Stimulated activated CD4-positive, alpha-beta T cell treated with anti-CD3 and anti-CD28 coated beads, Interleukin-15, amount 100 ng/mL, for 24 hours (primary cell): Measurements from ENCODE around the gene DSG2.
A peak's percentile ranks its signal among the peaks of the same experiment; 100 is the strongest.
"Not testable (repeated sequence)": the region's sequence is repeated elsewhere in the genome, so short reads cannot be mapped to it uniquely, and the experiment has no call there.

Experiments used
- DNase-seq: peaks from one replicate; pipeline ENCODE4 v3.0.0-alpha.2; 2020

The DSG2 gene

DNA sequence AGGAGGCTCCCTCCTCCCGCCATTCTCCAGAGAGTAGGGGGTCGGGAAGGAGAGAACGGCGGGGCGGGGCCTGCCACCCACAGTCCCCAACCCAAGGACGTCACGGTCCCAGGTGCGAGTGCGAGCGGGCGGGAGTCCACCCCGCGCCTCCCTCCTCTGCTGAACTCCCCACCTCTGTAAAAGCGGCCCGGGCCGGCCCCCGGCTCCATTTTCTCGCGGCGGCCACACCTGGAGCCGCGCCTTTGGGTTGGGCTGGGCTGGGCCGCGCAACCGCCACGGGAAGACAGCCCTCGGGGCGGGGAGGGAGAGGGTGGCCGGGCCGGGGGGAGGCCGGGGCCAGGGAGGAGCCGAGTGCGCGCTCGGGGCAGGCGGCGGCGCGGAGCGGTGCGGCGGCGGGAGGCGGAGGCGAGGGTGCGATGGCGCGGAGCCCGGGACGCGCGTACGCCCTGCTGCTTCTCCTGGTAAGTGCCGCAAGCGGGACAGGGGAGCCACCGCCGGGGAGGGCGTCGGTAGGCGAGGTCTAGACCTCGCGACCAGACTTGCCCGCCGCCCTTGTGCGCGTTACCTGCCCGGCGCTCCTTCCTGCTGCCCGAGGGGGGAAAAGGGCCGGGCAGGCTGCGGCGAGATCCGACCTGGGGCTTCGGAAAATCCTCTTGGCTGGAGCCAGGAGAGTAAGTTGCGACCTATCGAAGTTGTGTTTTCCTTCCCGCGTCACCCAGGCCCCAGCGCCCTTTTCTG, at the start of gene DSG2:
Gene DSG2, plus strand, starts transcription at position 342 of the 738 bp plus-strand sequence. Its CDS starts 75 bp downstream, at position 417.
- DNase-seq: peak; percentile 54

DNA sequence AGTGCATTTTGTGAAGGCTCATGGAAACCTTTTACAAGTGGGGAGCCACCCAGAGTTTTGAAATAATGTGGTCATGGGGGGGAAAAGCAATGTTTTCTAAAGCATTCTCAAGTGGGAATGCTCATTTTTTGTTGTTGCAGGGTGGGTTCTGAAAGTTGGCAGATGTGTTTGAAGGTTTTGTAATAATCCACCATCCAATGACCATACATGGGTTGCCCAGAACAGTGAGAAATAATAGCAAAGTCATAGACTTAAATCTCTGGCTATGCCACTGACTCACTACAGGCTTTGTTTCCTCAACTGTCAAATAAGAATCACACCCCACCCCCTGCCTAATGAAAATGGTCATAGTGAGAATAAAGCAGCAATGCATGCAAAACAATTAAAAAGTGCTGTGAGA, 47.6 kb upstream of the DSG2 start:
- no peak for DNase-seq

DNA sequence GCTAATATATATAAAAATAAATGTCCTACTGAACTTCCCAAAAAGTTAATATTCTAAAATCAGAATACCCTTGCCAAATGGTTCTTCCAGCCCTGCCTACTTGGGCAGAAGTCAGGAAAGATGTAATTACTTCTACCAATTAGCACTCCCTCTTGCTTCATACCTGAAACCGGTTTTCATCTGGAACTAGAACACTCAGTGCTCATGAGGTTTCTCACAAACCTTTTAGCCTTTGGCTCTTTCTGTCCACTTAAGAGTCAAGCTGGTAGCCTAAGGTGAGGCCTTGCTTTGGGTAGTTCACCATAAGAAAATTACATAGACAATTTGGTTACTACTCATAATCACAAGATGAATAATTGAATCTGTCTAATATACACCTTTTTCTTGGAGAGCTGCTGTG, 46.4 kb upstream of the DSG2 start:
- no peak for DNase-seq

DNA sequence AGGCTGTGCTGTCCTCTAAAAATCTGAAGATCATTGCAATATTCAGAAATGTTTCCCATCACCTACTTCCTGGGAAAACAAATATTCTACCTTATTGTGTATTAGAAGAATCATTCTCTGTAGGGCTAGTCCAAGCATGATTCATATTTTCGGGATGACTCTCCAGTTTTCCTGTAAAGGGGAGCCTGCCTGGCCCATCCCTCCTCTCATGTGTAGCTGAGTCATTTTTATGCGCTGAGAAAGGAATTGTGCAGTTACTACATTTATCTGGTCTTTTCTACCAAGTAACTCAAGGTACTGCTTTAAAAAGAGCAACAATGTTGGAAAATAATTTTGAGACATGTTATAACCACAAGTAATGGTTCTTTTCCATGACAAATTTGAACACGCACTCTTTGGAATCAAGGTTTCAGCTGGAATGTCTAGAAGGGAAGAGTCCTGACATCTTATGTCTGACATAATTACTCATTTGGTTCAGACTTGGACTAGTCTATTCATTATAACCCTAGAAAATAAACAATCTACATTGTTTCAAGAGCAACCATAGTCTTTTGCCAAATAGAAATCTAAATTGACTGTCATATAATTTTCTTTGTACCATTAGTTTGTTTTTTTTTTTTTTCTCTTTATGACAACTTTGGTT, 43.8 kb upstream of the DSG2 start:
- no peak for DNase-seq

DNA sequence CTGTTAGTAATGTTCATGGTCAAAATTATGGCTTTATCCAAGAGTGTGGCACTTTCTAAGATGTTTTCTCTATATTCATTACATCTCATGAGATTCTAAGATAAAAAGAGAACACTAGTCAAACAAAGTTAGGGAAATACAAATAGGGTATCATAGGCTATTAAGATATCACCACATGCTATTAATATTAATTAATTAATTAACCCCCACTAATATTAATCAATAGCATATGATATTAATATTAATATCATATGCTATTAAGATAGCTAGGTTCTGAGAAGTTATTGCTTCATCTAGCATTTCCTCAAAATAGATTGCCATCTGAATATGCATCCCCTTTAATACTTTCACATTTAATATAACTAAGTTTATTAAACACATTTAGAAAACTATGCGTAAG, 28.3 kb upstream of the DSG2 start:
- DNase-seq: no peak

DNA sequence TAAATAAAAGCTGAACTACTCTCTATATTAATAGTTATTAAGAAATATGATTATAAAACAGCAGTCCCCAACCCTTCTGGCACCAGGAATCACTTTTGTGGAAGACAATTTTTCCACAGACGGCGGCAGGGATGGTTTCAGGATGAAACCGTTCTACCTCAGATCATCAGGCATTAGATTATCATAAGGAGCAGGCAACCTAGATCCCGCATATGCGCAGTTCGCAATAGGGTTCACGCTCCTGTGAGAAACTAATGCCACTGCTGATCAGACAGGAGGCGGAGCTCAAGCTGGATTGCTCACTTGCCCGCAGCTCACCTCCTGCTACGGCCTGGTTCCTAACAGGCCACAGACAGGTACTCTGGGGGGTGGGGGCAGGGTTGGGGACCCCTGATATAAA, 19.3 kb upstream of the DSG2 start:
- DNase-seq: no peak

DNA sequence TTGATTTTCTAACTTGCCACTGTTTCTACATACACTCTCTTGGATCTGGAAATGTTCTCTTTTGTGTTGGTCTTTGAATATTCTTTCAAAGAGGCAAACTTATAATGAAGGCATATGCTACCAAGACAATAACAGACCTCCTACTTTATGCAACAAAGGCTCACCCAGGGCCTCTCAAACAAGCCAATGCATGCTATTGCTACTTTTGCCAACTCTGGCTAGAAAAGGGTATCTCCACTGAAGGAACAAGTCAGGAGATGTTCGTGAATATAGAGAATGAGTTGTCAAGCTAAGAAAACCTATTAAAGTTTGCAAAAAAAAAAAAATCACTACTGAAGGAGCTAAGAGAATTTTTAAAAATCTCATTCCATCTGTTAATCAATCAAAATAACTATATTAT, 15.9 kb upstream of the DSG2 start:
- no peak for DNase-seq

DNA sequence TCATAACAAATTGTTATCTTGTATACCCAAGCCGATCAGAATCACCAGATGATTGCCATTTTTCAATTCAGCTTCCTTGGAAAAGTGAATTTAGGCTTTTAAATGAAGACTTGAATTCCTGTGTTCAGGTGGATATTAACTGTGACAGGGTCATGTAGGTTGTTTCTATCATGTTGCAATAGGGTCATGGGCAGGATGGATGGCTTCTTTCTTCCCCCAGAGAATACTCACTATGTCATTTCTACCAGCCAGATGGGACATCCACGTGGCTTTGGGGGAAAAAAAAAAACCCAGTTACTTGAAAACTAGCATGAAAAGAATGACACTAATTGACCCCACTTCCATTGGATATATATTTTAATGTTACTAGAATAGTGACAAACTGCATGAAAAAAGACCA, 14.6 kb upstream of the DSG2 start:
- no peak for DNase-seq

DNA sequence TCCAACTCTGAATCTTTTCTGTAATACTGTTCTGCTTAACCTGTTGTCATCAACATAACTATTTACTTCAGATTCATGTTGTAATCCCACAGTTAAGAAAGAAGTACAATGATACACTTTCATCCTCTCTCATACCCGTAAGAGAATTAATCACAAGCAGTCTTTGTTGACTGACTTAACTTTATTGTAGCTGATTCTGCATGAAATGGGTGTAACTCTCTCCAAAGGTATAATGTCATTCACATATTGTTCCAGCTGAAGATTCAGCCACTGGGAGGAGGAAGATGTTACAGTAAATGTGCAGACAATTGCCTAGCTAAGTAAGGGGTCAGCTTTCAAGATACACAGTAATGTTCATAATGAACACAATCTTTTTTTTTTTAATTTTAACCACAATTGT, 13.5 kb upstream of the DSG2 start:
- no peak for DNase-seq

DNA sequence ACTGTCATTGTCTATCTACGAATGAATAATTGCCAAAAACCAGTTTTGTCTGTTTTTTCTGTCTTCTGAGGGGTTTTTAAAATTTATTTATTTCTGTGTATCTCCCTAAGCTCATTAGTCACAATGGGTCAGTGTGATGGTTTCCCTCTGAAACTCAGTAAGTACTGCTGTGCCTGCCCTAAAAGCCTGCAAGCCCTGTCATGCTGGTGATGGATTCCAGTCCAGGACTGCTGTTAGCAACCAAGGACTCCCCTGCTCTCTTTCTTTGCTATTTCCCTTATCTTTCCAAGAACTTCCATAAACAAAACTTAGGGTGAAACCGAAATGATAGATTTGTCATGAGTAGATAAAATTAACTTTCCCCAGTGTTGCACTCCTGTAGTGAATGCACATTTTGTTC, 11.8 kb upstream of the DSG2 start:
- DNase-seq: no peak

DNA sequence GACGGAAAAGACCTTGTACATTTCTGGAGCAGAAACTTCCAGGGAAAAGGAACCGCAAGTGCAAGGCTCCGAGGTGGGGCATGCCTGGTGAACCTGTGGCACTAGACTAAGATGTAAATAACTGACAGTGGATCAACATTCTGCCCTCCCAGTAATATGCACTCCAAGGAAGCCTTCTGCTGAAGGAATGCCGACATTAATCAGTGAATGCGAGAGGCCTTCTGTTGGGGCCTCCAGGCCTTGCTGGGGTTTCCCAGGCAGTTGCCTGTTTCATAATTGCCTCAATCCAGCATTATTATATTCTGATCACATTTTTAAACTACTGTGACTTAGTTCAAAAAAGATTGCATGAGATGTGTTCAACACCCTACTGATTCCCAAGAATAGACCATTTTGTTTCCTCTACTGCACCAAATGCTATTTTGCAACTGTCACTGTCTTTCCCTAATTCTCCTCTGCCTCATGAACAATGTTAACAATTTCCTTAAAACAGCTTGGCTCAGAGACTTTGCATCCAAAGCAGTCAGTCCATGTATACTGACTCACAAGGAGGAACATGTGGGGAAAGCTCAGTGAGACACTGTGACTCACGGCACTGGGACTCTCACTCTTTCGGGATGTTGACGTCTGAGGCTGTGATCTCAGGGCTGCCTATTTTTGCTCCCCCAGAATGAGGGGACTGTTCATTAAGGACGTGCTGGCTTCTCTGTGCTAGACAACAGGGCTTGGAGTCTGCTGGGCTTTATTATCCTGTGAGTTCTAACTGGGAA, 10.5 kb upstream of the DSG2 start:
- DNase-seq: no peak

DNA sequence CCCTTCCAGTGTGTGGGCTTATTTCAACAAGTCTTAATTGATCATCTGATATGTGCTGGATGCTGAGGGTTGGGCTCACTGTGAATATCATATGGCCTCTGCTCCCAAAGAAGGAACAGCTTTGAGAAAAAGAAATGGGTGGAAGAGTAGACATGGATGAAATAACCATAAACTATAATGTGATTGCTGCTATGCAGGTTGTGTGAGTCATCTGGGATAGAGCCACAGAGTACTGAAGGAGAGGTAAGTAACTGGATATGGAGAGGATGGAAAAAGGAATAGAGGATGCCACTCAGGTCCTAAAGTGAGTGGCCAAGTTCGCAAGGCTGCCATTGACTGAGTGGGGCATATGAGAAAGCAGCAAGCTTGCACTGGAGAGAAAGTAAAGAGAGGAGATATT, 8.7 kb upstream of the DSG2 start:
- no peak for DNase-seq

DNA sequence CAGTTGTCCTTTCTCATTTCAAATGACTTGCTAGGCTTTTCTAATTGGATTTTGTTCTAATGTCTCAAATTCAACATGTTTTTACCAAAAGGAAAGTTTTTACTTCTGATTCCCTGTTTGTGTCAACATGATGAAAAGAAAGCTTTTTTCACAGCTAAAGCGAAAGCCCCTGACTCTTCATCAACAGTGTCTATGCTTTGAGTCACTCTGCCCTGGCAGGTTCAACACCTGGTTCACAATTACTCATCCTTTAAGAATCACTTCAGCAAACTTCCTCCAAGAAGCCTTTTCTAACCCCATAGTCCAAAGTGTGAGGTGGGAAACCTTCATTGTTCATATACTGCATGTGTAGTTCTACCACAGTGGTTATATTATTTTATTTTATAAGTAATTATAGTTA, 7.6 kb upstream of the DSG2 start:
- DNase-seq: no peak

DNA sequence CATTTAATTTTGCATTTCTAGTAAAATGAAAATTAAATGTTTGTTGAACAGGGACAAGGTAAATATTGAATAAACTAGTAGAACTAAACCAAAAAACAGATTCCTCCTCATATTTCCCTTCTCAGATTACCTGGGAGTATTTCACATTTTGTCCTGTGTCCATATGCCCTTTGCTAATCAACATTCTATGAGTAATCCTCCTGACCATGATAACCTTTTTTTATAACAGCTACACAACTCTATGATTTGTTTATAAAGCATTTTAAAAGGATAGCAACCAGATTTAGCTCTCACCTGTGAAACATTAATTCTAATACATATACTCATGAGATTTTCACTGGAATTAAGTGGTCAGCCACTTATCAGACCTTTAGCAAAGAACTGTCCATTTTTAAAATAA, 7.1 kb upstream of the DSG2 start:
- DNase-seq: no peak

DNA sequence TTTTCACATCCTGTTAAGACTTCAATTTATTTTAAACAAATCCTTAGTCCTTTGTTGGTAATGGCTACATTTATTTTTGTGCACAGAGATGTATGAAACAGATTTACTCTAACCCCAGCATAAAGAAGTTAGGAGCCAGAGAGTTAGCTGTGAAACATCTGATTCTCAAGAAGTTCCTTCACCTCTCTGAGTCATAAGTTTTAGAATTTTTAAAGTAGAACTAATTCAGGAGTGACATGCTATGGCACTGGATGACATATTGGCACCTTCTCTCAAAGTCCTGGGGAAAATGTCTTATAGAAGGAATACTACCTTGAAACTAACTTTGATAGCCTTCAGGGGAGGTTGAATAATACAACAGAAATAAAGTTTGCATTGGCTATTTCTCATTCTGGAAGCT, 6.4 kb upstream of the DSG2 start:
- DNase-seq: no peak

DNA sequence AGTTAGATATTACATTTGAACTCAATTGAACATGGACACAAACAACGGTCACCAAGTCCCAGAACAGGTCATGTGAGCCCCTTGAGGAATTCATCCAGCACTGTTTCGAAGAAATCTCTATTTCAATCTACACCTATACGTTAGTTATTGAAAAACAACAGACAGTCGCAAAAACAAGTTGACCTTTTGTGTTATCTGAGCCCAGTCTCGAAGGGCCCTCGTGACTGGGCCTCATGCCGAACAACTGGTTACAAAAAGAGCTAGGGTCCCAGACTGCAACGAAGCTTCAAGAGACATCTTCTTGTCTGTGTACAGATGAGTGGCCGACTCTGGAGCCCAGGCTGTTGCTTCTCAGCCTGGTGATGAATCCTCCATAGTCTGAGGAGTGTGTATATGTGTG, 5.3 kb upstream of the DSG2 start:
- DNase-seq: no peak

DNA sequence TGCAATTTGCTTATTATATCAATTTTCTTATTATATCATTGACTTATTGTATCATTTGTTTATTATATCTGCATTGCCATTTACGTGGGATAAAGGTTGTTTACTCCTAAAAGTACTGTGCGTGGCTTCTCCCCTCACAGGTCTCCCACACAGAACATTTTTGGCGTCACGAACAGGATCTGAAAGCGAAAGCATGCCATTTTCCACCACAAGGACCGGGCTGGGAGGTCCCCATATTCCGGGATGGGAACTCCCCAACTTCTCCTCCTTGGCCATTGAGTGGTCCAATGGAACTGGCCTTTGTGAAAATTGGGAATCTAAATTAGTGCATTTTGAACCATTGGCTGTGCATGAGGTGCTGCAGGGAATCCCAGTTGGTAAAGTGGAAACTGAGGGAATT, 4.8 kb upstream of the DSG2 start:
- no peak for DNase-seq

DNA sequence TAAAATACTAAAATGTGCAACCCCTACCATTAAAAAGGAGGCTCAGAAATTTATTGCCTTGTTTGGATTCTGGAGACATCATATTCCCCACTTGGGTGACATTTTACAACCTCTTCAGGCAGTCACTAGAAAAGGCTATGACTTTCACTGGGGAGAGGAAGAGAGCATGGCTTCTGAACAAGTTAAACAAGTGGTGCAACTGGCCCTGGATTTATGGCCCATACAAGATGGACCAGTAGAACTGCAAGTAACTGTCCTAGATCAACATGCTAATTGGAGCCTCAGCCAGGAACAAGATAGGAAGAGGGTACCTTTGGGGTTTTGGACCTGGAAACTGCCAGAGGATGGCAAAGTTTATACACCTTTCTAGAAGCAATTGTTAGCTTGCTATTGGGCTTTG, 4.0 kb upstream of the DSG2 start:
- no peak for DNase-seq

DNA sequence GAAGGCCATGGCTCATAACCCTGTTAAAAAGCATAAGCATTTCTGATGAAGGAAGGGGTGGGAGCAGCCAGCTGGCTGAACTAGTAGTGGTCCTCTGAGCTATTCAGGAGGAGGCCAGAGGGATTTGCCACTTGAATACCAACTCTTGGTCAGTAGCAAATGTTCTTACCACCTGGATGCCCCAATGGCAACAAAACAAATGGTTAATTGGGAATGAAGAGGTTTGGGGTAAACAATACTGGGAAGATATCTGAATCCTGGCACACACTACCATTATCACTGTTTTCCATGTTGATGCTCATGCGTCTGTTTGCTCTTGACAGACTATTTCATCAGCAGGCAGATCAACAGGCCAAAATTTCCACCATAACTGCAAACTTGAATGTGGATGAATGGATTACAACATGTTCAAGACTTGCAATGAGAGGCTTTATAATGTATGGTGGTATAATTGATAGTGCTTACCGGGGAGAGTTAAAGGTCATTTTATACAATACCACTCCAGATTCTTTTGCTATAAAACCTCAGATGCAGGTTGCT, 3.2 kb upstream of the DSG2 start:
- not testable (repeated sequence) for DNase-seq

DNA sequence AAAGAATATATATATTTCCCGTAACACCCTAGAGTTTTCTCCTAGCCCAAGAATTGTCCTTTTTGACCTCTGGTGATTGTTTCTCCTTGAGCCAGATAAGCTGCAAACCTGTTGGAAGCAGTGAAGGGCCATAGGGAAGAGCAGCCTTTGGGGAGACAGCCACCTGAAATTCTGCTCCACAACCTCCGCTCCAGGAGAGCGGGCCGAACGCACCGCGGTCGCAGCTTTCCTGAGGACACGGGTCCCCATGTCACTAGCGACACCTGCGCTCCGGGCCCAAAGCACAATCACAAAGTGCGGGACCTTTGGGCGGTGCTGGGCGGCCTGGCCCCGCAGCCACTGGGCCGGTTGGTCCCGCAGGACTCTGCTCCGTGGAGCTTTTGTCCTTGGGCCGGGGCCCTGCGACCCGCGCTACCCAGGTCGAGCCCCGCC, 557 bp upstream of the DSG2 start:
- DNase-seq: no peak

DNA sequence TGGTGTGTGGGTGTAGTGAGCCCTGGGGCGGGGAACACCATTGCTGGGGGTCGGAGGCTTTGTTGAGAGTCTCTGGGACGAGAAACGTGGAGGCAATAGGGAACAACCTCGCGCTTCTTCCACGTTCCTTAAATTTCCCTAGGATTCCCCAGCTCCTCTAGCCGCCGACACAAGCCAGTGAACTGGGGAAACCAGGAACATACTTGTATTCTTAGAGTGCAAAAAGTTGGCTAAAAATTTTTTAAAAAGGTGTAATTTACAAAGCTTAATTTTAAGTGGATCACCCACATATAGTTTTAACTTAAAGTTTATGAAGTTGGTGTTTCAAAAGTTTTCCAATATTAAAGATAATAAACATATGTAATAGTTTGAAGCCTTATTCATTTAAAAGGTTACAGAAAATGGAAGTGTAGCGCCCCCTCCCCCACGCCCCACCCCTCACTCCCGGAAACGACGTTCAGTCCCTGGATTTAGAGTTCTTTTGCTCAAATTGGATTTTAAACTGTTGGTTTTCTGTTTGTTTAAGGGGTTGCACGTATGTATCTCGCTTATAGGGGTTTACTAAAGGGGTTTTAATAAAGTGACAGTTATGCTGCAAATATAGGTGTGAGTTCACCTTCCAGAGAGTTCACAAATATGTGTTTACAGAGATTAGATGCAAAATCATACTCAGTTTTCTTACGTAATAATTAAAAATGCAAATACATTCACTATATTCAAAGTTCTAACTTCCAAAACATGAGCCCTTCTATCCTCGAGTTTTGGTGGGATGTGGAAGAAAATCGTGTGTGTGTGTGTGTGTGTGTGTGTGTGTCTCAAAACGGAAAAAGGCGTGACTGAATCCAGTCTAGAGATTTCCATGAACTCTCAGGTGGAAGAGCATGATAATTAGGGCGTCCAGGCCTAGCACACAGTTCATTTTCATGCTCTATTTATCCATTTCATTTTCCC, 872 bp downstream of the DSG2 start:
- DNase-seq: no peak

DNA sequence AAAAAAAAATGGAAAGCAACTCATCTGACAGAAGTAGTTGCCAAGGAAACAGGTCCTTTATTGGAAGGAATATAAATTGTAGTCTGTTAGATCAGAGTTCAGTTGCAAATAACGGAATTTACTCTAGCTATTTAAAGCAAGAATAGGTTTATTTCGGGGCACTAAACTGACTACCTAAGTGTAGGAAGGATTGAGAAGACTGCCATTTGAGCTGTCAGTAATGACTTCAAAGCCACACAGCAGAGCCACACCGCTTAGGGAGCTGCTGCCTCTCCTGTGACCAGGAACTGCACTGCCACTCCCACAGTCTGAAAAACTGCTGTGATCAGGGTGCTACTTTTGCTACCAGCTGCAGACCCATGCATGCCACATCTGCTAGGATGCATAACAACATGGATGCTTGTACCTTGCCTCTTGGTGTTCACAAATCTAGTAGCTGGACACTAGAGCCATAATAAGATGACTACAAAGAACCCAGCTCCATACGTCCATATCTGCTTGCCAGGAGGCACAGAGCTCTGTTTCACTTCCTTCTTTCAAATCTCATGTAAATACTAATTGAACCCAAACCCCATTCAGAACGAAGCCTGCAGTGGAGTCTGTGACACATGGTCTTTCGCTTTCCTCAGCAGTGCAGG, 2.2 kb downstream of the DSG2 start:
- no peak for DNase-seq
